HG03520 (cell line): ENCODE measurements around the gene UTF1.
A peak's percentile ranks its signal among the peaks of the same experiment; 100 is the strongest.

Experiments used
- ATAC-seq: cut with Tn5 transposase; IDR thresholded peaks from one replicate; pipeline ENCODE4 v1.9.1; 2021; ENCODE audit warnings: mild to moderate bottlenecking, moderate library complexity; ENCODE audit not compliant: unreplicated experiment

The UTF1 gene

DNA sequence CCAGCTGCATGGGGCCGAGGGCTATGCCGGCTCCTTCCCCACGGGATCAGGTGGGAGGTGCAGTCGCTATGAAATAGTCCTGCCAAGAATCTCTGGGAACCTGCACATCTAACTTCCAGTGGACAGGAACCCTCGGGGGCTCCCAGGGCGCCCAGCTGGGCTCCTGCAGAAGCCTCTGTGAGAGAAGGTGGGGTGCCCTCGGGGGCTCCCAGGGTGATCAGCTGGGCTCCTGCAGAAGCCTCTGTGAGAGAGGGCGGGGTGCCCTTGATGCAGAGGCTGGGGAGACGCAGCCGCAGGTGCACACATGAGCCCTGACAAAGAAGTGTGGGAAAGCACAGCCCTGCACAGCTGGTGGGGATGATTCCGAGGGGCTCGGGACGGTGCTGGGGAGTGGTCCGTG, 13.6 kb downstream of the UTF1 start:
- ATAC-seq, result no peak

DNA sequence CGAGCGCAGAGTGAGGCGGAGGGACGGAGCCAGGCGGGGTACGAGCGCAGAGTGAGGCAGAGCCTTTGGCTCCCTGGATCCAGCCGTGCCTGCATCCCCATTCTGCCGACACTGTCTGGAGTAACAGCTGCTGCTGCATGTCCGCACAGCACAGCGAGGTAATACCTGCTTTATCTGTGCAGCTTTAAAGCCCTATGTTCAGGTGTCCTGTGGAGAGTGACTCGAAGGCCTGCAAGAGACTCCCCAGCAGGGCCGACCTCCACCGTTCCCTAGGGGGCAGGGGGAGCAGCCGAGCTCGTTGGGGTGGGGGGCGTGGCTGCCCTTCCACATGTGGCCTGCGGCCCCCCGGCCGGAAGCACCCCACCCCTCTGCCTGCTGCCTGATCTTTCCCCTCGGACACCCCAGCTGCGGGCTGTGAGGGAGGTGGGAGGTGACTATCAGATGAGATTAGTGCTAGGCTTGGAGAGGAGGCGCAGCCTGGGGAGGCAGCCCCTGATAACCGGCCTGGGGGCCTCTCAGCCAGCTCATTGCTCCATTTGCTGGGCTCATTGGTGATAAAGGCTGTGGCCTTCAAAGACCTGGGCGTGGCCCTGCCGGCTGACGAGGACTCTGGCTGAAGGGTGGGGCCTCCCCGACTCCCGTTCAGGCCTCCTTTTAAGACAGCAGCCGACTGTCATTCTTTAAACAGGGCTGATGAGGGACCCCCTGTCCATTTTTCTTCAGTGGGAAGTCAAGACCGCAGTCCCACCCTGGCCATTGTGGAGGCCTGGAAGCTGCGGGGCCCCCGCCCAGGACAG, 15.6 kb downstream of the UTF1 start:
- ATAC-seq, result no peak

DNA sequence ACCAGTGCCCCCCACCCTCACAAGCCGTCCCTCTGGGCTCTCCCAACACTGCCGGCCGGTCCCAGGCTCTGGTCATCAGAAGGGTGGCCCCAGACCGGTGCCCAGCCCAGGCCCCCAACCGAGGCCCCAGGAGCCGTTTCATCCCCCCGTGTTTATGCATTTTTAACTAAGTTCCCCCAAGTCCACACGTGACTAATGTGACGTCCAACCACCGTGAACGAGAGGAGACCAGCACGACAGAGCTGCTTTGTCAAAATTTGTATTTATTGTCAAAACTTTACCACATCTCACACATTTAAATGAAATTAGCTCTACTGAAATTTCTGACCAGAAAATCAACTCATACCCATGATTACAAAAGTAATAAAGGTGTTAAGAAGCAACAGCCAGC, 16.2 kb downstream of the UTF1 start:
- ATAC-seq, result no peak

DNA sequence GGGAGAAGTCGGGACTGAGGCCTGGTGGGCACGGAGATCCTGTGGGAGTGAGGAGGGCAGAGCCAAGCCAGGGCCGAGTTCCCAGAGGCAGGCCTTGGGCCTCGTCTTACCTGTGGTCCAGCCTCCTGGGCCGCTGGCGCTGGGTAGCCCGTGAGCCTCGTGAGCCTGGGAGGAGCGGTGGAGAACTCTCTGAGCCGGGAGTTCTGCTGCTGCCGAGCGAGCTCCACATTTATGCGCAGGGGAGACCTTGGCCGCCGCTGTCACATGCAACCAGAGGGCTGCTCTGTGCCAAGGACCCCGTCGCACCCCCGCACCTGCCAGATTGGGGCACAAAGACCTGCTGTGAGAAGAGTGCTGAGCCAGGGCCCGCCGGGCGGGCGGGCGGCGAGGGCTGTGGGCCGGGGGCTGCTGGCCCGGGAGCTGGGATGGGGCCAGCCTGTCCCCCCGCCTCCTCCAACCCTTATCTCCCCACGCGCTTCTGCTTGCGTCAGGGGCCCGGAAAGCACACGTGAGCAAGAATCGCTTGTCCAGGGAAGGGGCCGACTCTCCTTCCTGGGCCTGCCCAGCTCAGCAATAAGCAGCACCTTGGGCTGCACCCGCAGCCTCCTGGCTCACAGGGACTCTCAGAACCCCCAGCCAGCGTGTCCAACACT, 17.8 kb downstream of the UTF1 start:
- no peak for ATAC-seq

DNA sequence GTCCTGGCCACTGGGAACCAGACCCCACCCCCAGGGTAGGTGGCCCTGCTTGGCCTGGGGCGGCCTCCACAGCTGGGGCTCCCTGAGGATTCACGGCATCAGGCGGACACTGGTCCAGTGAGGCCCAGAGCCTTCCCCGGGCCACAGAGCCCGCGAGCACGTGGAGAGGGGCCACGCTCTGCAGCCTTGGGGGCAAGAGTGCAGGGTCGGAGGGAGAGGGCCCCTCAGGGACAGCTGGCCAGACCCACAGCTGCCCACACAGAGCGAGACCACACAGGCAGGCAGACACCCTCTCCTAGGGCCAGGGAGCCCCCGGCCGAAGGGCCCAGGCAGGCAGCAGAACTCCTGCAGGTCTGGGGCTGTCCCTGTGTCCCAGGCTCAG, 18.3 kb downstream of the UTF1 start:
- ATAC-seq, result no peak

DNA sequence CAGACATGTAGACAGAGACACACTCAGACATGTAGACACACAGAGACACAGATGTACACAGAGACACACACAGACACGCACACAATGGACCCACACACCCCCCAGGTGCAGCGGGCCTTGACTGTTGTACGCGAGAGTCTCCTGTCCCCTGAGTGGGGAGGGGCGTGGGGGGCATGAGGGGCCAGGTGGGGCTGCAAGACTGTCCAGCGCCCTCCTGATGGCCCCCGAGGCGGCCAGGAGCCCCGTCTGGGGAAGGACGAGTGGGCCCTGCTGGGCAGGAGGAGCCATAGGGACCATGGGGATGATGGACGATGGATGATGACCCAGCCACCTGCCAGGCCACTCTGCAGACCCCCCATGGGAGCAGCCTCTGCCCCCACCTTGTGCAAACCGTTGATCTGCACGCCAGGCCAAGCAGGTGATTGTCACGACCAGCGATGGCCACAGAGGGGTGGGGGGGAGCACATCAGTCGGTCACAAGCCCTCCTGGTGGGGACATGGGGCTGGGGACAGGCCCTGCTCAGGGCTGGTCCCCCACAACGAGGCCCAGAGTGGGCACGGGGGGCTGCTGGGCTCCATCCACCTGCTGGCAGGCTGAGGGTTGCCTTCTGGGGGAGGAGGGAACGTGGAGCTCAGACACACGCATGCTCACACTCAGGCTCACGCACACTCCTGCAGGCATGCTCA, 19.2 kb downstream of the UTF1 start:
- no peak for ATAC-seq

DNA sequence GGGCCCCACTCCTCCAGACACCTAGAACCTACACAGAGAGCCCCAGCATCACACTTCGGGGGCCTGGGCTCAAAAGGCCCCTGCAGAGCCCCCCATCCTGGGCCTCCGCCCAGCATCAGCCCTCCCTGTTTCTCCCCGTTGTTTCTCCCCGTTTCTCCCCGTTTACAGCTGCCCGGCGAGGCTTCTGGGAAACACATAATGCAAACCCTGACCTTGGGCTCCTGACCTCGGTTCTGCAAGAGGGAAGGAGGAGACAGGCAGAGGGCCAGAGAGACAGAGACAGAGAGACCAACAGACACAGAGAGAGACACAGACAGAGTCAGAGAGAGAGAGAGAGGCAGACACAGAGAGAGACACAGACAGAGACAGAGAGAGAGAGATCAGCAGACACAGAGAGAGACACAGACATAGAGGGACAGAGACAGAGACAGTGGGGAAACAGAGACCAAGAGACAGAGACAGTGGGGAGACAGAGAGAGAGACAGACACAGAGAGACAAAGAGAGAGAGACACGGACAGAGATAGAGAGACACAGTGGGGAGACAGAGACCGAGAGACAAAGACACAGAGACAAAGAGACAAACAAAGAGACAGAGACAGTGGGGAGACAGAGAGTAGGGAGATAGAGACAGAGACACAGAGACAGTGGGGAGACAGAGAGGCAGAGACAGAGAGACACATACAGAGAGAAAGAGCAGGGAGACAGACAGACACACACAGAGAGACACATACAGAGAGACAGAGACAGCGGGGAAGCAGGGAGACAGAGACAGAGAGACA, 20.1 kb downstream of the UTF1 start:
- ATAC-seq, result no peak

DNA sequence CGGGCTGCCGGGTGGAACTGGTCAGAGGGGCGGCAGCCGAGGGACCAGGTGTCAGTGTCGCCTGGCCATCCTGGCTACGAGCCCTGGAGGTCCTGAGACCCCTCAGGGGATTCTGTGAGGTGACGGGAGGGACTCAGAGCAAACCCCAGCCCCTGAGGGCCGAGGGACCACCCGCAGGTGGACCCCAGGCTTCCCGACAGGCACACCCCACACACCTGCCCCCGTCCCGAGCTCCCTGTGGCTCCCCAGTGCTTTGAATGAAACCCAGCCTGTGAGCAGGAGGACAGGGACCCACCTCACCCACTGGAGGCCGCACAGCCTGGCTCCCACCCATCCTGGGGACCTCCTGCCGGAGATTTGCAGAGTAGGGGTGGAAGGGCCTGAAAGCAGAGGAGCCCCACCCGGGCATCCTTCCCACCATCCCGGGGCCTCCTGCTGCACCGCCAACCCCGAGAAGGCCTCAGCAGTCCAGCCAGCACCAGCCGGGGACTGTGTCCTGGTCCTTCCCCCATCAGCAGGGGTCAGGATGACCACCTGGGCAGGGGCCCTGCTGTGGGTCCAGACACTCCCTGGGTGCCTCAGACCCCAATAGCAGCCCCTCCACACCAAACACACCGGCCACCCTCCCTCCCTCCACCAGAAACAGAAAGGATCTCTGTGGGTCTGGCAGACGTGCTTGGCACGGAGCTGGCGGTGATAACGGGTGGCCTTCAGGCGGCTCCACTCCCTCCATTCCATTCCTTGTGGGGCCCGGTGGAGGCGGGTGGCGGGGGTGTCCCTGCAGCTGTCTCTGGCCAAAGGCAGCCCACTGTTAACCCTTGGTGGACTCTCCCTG, 21.6 kb downstream of the UTF1 start:
- no peak for ATAC-seq

DNA sequence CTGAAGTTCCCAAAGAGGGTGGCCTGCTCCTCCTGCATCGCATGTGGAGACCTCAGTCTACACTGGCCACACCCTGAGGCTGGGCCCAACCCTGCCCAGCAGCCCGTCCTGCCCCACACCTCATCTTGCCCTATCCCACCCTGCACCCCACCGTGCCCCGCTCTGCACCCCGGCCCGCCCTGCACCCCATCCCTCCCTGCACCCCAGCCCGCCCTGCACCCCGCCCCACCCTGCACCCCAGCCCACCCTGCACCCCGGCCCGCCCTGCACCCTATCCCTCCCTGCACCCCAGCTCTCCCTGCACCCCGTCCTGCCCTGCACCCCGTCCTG, 22.2 kb downstream of the UTF1 start:
- ATAC-seq, result no peak

DNA sequence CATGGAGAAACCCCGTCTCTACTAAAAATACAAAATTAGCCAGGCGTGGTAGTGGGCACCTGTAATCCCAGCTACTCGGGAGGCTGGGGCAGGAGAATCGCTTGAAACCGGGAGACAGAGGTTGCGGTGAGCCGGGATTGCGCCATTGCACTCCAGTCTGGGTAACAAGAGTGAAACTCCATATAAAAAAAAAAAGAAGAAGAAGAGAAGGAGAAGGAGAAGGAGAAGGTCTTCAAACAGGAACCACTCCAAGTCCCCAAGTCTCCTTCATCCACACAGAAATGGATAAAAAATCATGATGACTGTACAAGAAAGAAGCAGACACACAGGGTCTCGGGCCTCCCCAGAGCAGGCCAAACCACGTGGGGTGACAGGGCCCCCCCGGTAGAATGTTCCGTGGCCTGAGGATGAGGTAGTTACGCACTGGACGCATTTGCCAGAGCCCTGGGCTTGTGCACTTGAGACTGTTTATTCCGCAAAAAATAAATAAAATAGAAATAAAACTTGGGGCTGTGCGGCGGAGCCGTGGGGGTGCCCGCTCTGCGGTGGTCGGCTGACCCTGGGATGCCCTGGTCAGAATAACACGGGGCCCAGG, 23.4 kb downstream of the UTF1 start:
- no peak for ATAC-seq

DNA sequence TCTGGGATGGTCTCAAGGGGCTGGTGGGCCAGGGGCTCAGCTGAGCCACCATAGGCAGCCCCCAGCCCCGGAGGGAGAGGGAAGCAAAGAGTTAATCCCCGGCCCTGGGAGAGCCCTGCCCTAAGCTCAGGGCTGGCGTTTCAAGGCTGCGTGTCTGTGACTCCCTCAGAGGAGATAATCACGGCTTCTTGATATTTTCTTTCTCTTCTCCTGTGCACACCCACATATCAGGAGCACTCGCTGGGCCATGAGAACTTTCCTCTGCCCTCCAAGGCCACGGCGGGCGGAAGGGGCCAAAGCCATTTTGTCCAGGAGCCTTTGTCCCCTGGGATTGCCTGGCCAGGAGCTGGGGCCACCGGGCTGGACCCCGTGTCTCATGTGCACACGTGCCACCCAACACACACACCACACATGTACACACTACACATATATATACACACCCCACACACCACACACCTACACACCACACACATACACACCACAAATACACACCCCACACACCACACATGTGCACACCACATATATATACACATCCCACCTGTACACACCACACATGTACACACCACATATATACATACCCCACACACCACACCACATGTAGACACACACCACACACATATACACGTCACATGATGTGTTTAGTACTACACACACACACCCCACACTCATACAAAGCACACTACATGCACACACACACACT, 24.6 kb downstream of the UTF1 start:
- no peak for ATAC-seq

DNA sequence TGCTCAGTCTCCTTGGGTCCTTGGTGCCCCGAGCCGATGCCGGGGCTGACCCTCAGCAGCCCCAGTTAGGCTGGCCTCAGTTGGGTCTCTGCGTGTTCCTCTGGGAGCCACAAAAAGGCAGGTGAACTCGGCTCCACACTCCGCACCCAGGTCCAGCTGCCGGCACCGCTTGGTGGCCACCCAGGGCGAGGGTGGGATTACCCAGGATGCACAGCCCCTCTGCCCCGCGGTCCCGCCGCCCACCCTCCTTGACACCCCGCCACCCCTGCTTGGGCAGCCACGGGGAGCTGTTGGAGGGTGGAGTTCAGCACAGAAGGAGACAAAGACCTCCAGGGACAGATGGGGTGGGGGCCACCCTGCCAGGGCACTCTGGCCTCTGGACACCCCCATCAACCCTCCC, 25.3 kb downstream of the UTF1 start:
- ATAC-seq, result no peak

DNA sequence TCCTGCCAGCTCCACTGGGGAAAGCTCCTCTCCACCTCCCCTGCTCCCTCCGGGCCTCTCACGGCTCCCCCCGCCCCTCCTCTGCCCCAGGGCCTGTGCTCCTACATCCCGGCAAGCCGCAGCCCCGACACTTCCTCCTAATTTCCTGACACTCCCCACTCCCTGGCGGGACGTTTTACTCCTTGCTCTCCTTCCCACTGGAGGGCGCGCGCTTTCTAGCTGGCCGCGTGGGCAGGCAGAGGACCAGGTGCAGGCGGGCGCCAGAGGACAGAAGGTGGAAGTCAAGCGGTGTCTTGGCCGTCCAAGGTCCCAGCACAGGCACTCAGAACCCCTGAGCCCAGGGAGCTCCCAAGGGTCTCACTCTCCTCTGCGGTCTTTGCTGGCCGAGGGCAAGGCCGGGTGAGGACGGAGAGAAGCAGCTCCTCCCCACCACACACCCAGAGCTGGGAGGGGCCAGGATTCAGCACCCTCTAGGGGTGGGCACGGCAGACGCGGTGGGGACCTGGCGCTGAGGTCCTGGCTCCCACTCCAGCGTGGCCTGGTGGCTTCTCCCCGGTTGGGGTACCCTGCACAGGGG, 27.6 kb downstream of the UTF1 start:
- no peak for ATAC-seq

DNA sequence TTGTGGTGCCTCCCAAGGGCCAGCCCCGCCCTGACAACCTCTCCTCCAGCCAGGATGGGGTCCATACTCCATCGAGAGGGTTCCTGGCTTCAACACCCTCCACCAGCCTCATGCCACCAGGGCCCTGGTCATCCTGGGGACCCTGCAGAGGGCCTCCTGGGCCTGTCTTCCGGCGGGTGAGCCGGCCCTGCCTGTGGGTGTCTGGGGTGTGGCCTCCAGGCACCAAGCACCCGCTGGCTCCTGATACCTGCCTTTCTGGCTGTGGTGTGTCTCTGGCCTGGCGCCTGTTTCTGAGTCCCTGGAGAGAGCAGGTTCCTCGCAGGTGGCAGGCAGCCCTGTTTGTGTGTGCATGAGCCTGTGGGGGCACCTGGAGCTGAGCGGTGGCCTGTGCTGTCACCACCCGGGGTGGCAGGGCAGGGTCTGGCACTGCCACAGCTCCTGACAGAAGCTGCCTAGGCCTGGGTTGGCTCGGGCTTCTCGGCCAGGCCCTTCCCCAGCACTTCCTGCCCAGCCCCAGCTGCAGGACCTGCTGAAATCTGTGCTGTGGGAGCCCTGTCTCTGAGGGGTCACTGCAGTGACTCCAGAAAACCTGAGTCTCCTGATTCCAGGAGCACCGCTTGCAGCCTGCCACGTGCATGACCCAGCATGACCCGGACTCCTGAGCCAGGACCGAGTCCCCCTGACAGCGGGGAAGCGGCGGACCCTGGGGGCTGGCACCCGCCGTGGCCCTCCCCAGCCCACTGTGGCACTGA, 28.2 kb downstream of the UTF1 start:
- ATAC-seq, result no peak

DNA sequence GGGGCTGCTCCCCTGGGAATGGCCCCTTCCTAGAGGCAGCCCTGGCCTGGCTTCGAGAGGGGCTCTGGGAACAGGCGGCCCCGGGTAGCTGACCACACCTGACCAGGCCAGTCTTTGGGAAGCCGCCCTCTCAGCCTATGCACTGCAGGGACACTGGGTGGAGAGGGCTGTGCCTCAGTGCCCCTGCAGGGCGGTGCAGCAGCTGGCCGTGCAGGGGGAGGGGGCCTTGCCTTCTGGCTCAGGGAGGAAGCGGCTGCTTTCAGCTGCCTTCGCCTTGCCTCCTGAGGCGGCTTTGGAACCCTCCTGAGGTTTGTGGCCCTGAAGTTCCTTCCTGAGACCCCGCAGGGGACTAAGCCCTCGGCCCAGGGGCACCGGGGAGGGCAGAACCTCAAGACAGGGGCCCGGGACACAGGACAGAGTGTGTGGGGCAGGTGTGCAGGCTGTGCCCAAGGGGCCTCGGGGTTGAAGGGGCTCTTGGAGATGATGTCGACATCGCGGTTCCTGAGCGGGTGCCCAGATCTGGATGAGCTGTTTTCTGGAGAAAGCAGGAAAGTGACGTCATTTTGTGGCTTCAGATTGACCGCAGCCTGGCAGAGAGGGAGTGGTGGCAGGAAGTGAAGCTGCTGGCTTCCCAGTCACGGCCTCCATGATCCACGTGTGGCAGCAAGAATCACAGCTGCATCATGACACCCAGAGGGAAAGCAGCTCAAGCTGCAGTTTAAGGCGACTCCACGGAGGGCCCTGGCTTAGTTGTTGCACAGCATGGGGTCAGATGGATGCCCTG, 29.0 kb downstream of the UTF1 start:
- ATAC-seq, result no peak

DNA sequence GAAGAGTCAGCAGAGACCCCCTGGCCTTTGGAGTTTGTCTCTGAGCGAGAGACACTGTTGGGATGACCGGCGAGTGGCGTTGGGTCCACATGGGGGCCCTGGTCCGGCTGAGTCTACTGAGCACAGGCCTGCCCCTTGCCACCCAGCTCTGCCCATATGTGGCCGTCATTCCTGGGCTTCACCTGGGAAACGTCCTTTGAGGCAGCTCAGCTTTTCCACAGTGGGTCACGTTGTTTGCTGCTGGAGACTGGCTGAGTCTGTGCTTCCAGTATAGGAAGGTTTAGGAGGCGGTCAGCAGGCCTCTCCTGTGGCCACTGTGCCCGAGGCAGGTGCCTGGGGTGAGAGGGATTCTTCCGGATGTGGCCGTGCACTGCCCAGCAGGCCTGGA, 29.6 kb downstream of the UTF1 start:
- ATAC-seq, result no peak

DNA sequence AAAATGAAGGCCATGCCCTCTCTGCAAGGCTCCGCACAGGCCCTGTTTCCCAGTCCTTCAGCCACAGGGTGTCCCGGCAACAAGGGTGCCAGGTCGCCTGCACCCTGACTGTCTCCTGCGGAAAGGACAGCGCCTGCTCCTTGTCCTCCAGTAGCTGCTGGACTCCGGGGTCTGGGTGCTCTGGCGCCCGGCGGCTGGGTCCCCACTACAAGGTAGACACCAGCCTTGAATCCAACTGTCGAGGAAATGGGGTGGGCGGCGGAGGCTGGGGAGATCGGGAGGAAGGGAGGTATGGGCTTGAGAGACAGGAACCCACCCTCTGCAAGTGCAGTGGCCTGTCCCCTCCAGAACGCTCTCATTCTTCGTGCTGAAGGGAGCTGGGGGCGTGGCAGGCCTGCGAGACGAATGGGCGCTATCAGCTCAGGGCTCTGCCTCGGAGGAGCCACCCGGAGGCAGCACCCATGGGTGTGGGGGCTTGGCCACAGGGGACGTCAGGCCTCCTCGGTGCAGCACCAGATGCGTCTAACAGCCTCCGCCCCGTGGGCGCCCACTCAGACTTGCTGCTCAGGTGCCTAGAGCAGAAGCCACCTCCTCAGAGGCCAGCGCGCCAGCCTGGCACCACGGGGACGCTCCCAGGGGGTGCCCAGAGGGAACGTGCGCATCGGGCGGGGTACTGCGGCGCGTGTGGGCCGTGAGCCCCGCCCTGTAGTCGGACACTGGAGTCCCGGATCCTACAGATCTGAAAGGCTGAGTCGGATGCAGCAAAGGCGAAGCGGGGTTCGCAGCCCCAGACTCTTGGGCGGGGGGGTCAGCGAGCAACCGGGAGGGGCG, 31.1 kb downstream of the UTF1 start:
- ATAC-seq, result peak; percentile 47
